ENCODE results near the gene KRTAP19-8.

Gene KRTAP19-8

DNA sequence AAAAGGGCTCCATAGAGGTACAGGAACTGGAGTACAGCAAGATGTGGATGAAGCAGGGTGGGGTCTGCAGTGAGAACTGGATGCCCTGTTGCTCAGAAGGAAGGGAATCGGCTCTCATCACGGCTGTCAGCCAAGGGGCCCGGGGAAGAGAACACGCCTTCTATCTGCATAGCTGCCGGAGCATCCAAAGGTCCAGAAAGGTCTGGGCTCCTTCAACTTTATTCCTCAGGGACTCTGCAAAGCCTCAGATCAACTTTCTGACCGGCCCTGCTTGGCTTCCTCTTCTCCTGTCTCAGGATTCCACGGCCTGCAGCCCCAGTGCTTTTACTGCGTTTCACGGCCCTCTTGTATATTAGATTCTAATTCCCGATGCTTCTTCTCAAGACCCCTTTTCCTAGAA, 34.8 kb downstream of the KRTAP19-8 start:
- no peak overlapping the region for H3K4me3 ChIP-seq (ENCODE audit: low read depth, low read length)
- TF ChIP-seq, protein P1, sequence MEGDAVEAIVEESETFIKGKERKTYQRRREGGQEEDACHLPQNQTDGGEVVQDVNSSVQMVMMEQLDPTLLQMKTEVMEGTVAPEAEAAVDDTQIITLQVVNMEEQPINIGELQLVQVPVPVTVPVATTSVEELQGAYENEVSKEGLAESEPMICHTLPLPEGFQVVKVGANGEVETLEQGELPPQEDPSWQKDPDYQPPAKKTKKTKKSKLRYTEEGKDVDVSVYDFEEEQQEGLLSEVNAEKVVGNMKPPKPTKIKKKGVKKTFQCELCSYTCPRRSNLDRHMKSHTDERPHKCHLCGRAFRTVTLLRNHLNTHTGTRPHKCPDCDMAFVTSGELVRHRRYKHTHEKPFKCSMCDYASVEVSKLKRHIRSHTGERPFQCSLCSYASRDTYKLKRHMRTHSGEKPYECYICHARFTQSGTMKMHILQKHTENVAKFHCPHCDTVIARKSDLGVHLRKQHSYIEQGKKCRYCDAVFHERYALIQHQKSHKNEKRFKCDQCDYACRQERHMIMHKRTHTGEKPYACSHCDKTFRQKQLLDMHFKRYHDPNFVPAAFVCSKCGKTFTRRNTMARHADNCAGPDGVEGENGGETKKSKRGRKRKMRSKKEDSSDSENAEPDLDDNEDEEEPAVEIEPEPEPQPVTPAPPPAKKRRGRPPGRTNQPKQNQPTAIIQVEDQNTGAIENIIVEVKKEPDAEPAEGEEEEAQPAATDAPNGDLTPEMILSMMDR (IDR thresholded peaks at IDR 0.05; ENCODE audit: low read depth, low read length, missing control alignments) = no peak
- DNase-seq (ENCODE audit: low read depth) = no peak
- in situ Hi-C loops (cut with HindIII; ENCODE audit: low sequenced_read_pairs) = no loop called here

DNA sequence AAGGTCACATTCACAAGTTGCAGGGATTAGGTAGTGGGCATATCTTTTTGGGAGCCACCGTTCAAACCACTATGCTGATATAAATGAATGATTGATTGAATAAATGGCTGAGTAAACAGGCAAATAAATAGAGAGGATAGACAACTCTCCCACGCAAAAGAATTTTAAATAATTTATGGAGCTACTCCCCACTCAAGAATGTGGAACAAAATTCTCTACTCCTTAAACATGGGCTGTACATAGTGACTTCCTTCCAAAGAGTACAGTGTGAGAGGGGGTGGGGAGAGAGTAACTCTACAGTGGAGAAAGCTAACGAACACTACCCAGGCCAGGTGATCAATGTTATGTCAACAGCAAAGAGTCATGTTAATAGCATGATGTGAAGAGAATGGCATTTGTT, 40.7 kb downstream of the KRTAP19-8 start:
- H3K4me3 ChIP-seq (ENCODE audit: low read depth, low read length) = no peak overlapping the region
- no peak for DNase-seq (ENCODE audit: low read depth)
- in situ Hi-C loops (cut with HindIII; ENCODE audit: low sequenced_read_pairs) = no loop called here
- TF ChIP-seq, protein P1 (IDR thresholded peaks at IDR 0.05; ENCODE audit: low read depth, low read length, missing control alignments) = no peak

DNA sequence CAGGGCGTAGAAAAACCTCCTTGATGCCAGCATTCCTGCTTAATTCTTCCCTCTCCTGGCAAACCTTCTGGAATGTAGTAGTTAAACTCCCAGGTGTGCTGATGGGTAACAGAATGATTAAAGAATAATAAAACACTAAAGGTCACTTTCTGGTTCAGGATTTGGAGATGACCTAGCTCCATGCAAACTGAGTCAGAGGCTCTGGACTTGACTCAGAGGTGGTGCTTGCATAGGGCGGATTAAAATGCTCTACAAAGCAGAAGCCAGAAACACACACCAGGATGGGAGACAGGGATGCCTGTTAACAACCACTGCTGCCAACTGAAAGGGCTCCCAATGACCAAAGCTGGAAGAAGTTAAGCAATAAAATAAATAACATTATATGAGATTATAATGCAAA, 41.5 kb downstream of the KRTAP19-8 start:
- in situ Hi-C loops (cut with HindIII; ENCODE audit: low sequenced_read_pairs) = no loop called here
- TF ChIP-seq, protein P1 (IDR thresholded peaks at IDR 0.05; ENCODE audit: low read depth, low read length, missing control alignments) = no peak
- no peak overlapping the region for H3K4me3 ChIP-seq (ENCODE audit: low read depth, low read length)
- no peak for DNase-seq (ENCODE audit: low read depth)

DNA sequence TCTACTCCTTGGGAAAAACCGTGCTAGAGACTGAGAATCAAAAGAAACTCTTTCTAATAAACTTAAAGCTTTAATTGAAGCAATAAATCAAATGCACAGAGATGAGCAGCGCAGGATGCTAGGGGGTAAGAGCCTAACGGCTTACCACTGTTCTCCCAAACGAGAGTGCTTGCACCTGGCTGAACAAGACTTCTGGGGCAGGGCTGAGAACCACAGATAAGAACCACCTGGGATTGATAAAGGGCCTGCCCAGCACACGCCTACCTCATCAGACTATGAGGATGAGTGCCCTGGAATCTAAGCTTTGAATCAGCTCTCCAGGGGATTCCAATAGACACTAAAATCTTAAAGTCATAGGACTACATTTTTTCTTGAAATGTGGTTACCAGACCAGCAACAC, 43.3 kb downstream of the KRTAP19-8 start:
- TF ChIP-seq, protein P1 (IDR thresholded peaks at IDR 0.05; ENCODE audit: low read depth, low read length, missing control alignments) = no peak
- DNase-seq (ENCODE audit: low read depth) = no peak
- H3K4me3 ChIP-seq (ENCODE audit: low read depth, low read length) = no peak overlapping the region
- in situ Hi-C loops (cut with HindIII; ENCODE audit: low sequenced_read_pairs) = no loop called here

DNA sequence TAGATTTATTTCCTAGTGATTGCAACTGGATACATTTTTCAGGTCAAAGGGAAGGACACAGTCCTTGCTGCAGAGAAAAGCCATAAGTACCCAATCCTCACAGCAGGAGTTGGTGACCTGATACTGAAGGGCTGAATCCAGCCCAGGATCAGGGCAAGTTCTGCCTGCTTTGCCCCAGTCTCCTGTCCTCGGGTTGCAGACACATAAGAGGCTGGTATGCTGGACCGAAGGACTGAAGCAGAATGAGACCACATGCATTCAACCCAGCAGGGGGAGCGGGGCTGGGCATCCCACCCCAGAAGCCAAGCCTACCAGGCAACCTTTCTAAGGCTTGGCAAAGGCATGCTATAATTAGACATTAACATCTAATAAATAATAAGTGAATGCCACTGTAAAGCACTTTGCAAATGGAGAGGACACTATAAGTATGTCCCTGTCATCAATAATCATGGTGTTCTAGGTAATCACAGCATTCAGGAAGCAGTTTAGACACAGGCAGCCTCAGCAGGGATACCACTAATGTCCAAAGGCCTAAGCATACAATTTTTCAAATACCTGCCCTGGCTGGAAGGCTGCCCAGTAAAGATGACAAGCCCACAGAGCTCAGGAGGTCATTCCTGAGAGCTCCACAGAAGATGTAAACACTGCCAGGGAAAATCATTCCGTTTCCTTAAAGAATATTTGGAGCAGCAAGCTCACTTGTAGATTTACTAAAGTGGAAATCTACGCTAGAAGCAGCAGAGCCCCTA, 47.6 kb downstream of the KRTAP19-8 start:
- in situ Hi-C loops (cut with HindIII; ENCODE audit: low sequenced_read_pairs) = no loop called here
- TF ChIP-seq, protein P1 (IDR thresholded peaks at IDR 0.05; ENCODE audit: low read depth, low read length, missing control alignments) = no peak
- no peak for DNase-seq (ENCODE audit: low read depth)
- H3K4me3 ChIP-seq (ENCODE audit: low read depth, low read length) = no peak overlapping the region

DNA sequence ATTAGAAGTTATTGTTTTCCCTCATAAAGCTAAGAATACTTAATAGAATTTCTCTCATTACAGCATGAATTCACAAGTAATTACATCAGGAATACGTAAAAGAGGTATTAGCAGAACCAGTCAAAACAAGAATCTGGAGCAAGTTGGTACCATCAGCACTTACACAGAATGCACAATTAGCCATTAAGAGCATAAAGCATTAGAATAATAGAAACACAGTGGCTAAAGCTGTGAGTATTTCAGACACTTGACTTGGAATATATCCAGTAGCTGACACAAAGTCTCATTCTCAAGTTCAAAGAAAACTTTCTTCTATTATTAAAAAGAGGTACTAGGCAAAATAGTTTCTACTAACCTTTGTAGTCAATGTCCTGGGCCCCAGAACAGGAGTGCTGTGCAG, 49.6 kb downstream of the KRTAP19-8 start:
- in situ Hi-C loops (cut with HindIII; ENCODE audit: low sequenced_read_pairs) = no loop called here
- DNase-seq (ENCODE audit: low read depth) = no peak
- TF ChIP-seq, protein P1 (IDR thresholded peaks at IDR 0.05; ENCODE audit: low read depth, low read length, missing control alignments) = no peak
- H3K4me3 ChIP-seq (ENCODE audit: low read depth, low read length) = no peak overlapping the region
